GM23338 (cell line): ENCODE results near the gene FKBP2. TPM values are rescaled to one million over a fixed set of nuclear protein-coding genes. Genes with fewer than 3 reads are reported as not detected.

Experiments
- ATAC-seq: fragments of 200-7000 bp; cut with Tn5 transposase; 3 replicates; pipeline ENCODE4 v1.9.1; 2020
- DNase-seq: peaks from one replicate; pipeline ENCODE4 v3.0.0-alpha.2; 2015; ENCODE audit warnings: low spot score
- H2AFZ ChIP-seq: fragments of 200-600 bp; sonication (generic); 2 replicates; pipeline ENCODE4 v1.8.0; 2016; ENCODE audit warnings: antibody characterized with exemption, mild to moderate bottlenecking, moderate library complexity
- H3F3A ChIP-seq: fragments of 200-600 bp; sonication (generic); replicated peaks from 2 replicates; pipeline ENCODE4 v1.8.0; 2017; ENCODE audit warnings: antibody characterized with exemption, mixed run types, low read depth
- H3K27ac ChIP-seq: fragments of 200-600 bp; sonication (generic); 2 replicates; pipeline ENCODE4 v1.6.1; 2016; ENCODE audit warnings: low read depth
- H3K27me3 ChIP-seq: fragments of 200-600 bp; sonication (generic); 2 replicates; pipeline ENCODE4 v1.8.0; 2016; ENCODE audit warnings: mild to moderate bottlenecking, mixed run types, moderate library complexity; ENCODE audit not compliant: insufficient read depth
- H3K36me3 ChIP-seq: fragments of 200-600 bp; sonication (generic); 2 replicates; pipeline ENCODE4 v1.8.0; 2016; ENCODE audit warnings: mild to moderate bottlenecking; ENCODE audit not compliant: insufficient read depth
- H3K4me1 ChIP-seq: fragments of 200-600 bp; sonication (generic); 2 replicates; pipeline ENCODE4 v1.8.0; 2016; ENCODE audit warnings: mild to moderate bottlenecking, moderate library complexity; ENCODE audit not compliant: insufficient read depth
- H3K4me2 ChIP-seq: fragments of 200-600 bp; sonication (generic); 2 replicates; pipeline ENCODE4 v1.7.1; 2017; ENCODE audit warnings: mixed run types
- H3K4me3 ChIP-seq: fragments of 200-600 bp; sonication (generic); 2 replicates; pipeline ENCODE4 v1.6.1; 2016; ENCODE audit warnings: mixed run types
- H3K79me2 ChIP-seq: fragments of 200-600 bp; sonication (generic); replicated peaks from 2 replicates; pipeline ENCODE4 v1.8.0; 2017; ENCODE audit warnings: mild to moderate bottlenecking; ENCODE audit not compliant: insufficient read depth
- H3K9me2 ChIP-seq: fragments of 200-600 bp; sonication (generic); 2 replicates; pipeline ENCODE4 v1.8.0; 2017; ENCODE audit not compliant: insufficient read depth
- H4K20me1 ChIP-seq: fragments of 200-600 bp; sonication (generic); replicated peaks from 2 replicates; pipeline ENCODE4 v1.8.0; 2017; ENCODE audit warnings: mild to moderate bottlenecking; ENCODE audit not compliant: insufficient read depth
- H3K27ac Mint-ChIP-seq: 2 replicates; pipeline ENCODE4 v1.8.0; 2020; ENCODE audit warnings: inconsistent platforms, mild to moderate bottlenecking, moderate library complexity, mixed read lengths
- H3K27me3 Mint-ChIP-seq: 3 replicates; pipeline ENCODE4 v1.8.0; 2022; ENCODE audit warnings: low read depth, mild to moderate bottlenecking, moderate library complexity, mixed read lengths, inconsistent platforms; ENCODE audit not compliant: insufficient read depth, poor library complexity
- H3K36me3 Mint-ChIP-seq: 3 replicates; pipeline ENCODE4 v1.8.0; 2021; ENCODE audit warnings: low read depth, mild to moderate bottlenecking, inconsistent platforms, moderate library complexity, mixed read lengths
- H3K4me1 Mint-ChIP-seq: 3 replicates; pipeline ENCODE4 v1.8.0; 2020; ENCODE audit warnings: mild to moderate bottlenecking, inconsistent platforms, mixed read lengths
- H3K4me3 Mint-ChIP-seq: 3 replicates; pipeline ENCODE4 v1.8.0; 2021; ENCODE audit warnings: moderate library complexity, mild to moderate bottlenecking, inconsistent platforms, mixed read lengths
- H3K9me3 Mint-ChIP-seq: 3 replicates; pipeline ENCODE4 v1.8.0; 2020; ENCODE audit warnings: moderate library complexity, mild to moderate bottlenecking, inconsistent platforms, mixed read lengths
- CREB1 ChIP-seq: fragments of 250-450 bp; sonication (Bioruptor Pico); IDR thresholded peaks from 2 replicates; pipeline ENCODE4 v1.5.0; 2020; ENCODE audit warnings: low read depth, mild to moderate bottlenecking, moderate library complexity
- ETS1 ChIP-seq: IDR thresholded peaks from 2 replicates; pipeline ENCODE4 v1.6.1; 2016; ENCODE audit warnings: antibody characterized with exemption
- EZH2phosphoT487 ChIP-seq: fragments of 200-600 bp; sonication (generic); IDR thresholded peaks from one replicate; pipeline ENCODE4 v1.8.1; 2018; ENCODE audit warnings: antibody characterized with exemption; ENCODE audit not compliant: unreplicated experiment
- JUNB ChIP-seq: IDR thresholded peaks from one replicate; pipeline ENCODE4 v1.6.1; 2016; ENCODE audit warnings: antibody characterized with exemption; ENCODE audit not compliant: unreplicated experiment
- POLR2AphosphoS5 ChIP-seq: IDR thresholded peaks from 2 replicates; pipeline ENCODE4 v1.6.1; 2016; ENCODE audit warnings: antibody characterized with exemption, low read depth
- STAT1 ChIP-seq: IDR thresholded peaks from one replicate; pipeline ENCODE4 v1.6.1; 2016; ENCODE audit warnings: antibody characterized with exemption; ENCODE audit not compliant: unreplicated experiment
- polyA plus RNA-seq: library from polyadenylated mRNA; unstranded; fragments of >200 nt; fragmentation: Nextera tagmentation; extraction: Ambion mirVana; gene quantifications from 2 replicates; pipeline ENCODE4 v1.2.1, GENCODE V29; 2016
- total RNA-seq: library from RNA; depleted of rRNA; stranded (reverse); fragments of >200 nt; shearing (Covaris generic); gene quantifications from 2 replicates; pipeline ENCODE4 v1.2.3, GENCODE V29; 2014
- TF ChIP-seq, protein P1 (sequence below), 2 experiments: fragments of 200-600 bp in 1 of 2; sonication (generic) in 1 of 2; conservative IDR thresholded peaks; 2 replicates each; pipeline versions ENCODE4 v1.5.1 to v1.6.1; 2016 to 2017; ENCODE audit warnings: antibody characterized with exemption in 2 of 2, low read depth in 2 of 2, mild to moderate bottlenecking in 2 of 2, moderate library complexity in 1 of 2

FKBP2 gene
- total and polyA plus RNA-seq, 2 experiments from 2014 or later = 31.4 to 201 TPM

- peaks cover 5% of the 10 kb centered on the region for H3K27me3 Mint-ChIP-seq
These were observed 24.0 kb upstream of the FKBP2 start for GRCh38 chr11:64216879-64217278.

GRCh38 chr11:64218628-64219353 lies 22.1 kb upstream of the FKBP2 start:
- no peaks in the 10 kb centered on the region for H3K9me2 ChIP-seq
- no peak for DNase-seq
- H3F3A ChIP-seq = 0 out of 2 replicates have a peak, but pooled peaks cover 3% of the 10 kb centered on the region
- H3K4me3 ChIP-seq = no peak overlapping the region
- H3K27ac ChIP-seq = no peak overlapping the region
- Mint-ChIP-seq H3K4me3 (no peak overlapping the region), H3K27ac (no peak overlapping the region), H3K27me3 (peaks cover 5% of the 10 kb centered on the region), H3K36me3 (peaks cover 13% of the 10 kb centered on the region; the same call in 2 of the 3 replicates), H3K9me3 (no peaks in the 10 kb centered on the region), H3K4me1 (peaks cover 4% of the 10 kb centered on the region; the same call in 1 of the 3 replicates)
- peaks cover 4% of the 10 kb centered on the region; the same call in 1 of the 2 replicates for H3K36me3 ChIP-seq
- H4K20me1 ChIP-seq = no peaks in the 10 kb centered on the region
- H3K79me2 ChIP-seq = no peaks in the 10 kb centered on the region
- ATAC-seq = no peak
- no peaks in the 10 kb centered on the region for H3K27me3 ChIP-seq
- no peak overlapping the region for H3K4me2 ChIP-seq
- H2AFZ ChIP-seq = no peak overlapping the region
- TF ChIP-seq EZH2phosphoT487 (no peak), JUNB (no peak), ETS1 (no peak), CREB1 (CRISPR knock-in tag) (no peak)
- H3K4me1 ChIP-seq = no peaks in the 10 kb centered on the region

More at GRCh38 chr11:64216879-64217278, 24.0 kb upstream of the FKBP2 start:
- peaks cover 4% of the 10 kb centered on the region; the same call in 1 of the 2 replicates for H3K36me3 ChIP-seq
- no peaks in the 10 kb centered on the region for H3K27me3 ChIP-seq
- no peak for DNase-seq
- H3K4me3 ChIP-seq = no peak overlapping the region
- H3K27ac Mint-ChIP-seq = no peak overlapping the region
- no peak for TF ChIP-seq STAT1
- TF ChIP-seq EZH2phosphoT487 = no peak
- TF ChIP-seq POLR2AphosphoS5 = no peak
- TF ChIP-seq, protein P1, sequence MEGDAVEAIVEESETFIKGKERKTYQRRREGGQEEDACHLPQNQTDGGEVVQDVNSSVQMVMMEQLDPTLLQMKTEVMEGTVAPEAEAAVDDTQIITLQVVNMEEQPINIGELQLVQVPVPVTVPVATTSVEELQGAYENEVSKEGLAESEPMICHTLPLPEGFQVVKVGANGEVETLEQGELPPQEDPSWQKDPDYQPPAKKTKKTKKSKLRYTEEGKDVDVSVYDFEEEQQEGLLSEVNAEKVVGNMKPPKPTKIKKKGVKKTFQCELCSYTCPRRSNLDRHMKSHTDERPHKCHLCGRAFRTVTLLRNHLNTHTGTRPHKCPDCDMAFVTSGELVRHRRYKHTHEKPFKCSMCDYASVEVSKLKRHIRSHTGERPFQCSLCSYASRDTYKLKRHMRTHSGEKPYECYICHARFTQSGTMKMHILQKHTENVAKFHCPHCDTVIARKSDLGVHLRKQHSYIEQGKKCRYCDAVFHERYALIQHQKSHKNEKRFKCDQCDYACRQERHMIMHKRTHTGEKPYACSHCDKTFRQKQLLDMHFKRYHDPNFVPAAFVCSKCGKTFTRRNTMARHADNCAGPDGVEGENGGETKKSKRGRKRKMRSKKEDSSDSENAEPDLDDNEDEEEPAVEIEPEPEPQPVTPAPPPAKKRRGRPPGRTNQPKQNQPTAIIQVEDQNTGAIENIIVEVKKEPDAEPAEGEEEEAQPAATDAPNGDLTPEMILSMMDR (conservative IDR thresholded peaks at IDR 0.05; ENCODE audit: low read depth in 2 of 2) = peak; percentile 1 to 39; a peak in 2 of 4 replicates
- no peaks in the 10 kb centered on the region for H3K79me2 ChIP-seq
- H3K9me2 ChIP-seq = no peaks in the 10 kb centered on the region
- no peaks in the 10 kb centered on the region for H3K9me3 Mint-ChIP-seq
- H3K4me3 Mint-ChIP-seq = no peak overlapping the region
- H2AFZ ChIP-seq = no peak overlapping the region
- peak; percentile 62 for ATAC-seq
- H4K20me1 ChIP-seq = no peaks in the 10 kb centered on the region
- no peak overlapping the region for H3K4me2 ChIP-seq
- peaks cover 4% of the 10 kb centered on the region; the same call in 1 of the 3 replicates for H3K4me1 Mint-ChIP-seq
- no peak overlapping the region for H3K27ac ChIP-seq
- H3F3A ChIP-seq = 0 out of 2 replicates have a peak, but pooled peaks cover 3% of the 10 kb centered on the region
- no peaks in the 10 kb centered on the region for H3K4me1 ChIP-seq
- H3K36me3 Mint-ChIP-seq = peaks cover 22% of the 10 kb centered on the region
